Stimulated activated CD8-positive, alpha-beta memory T cell treated with anti-CD3 and anti-CD28 coated beads, Interleukin-15, amount 100 ng/mL, for 1 hour (primary cell): ENCODE data around the gene PRKCA.
"Not testable (repeated sequence)": the region's sequence is repeated elsewhere in the genome, so short reads cannot be mapped to it uniquely, and the experiment has no call there.

Experiments used
- DNase-seq: peaks from one replicate; pipeline ENCODE4 v3.0.0-alpha.2; 2020; ENCODE audit warnings: low read depth

PRKCA gene

GRCh38 chr17:66684731-66685130, 382.3 kb downstream of the PRKCA start:
- no peak for DNase-seq

- no peak for DNase-seq
These were observed 384.2 kb downstream of the PRKCA start for GRCh38 chr17:66686601-66687000.

GRCh38 chr17:66687570-66688284, 385.3 kb downstream of the PRKCA start:
- DNase-seq, result no peak

GRCh38 chr17:66689221-66689620, 386.8 kb downstream of the PRKCA start:
- DNase-seq, result no peak

- DNase-seq, result no peak
These were observed 387.8 kb downstream of the PRKCA start for GRCh38 chr17:66690166-66690565.

GRCh38 chr17:66691644-66692420, 389.4 kb downstream of the PRKCA start:
- no peak for DNase-seq

- no peak for DNase-seq
These were observed 389.9 kb downstream of the PRKCA start for GRCh38 chr17:66692421-66692690.

GRCh38 chr17:66695098-66695497, 392.7 kb downstream of the PRKCA start:
- no peak for DNase-seq

- no peak for DNase-seq
These were observed 395.9 kb downstream of the PRKCA start for GRCh38 chr17:66698270-66698669.

- no peak for DNase-seq
These were observed 399.0 kb downstream of the PRKCA start for GRCh38 chr17:66701462-66701861.

- DNase-seq, result no peak
These were observed 399.9 kb downstream of the PRKCA start for GRCh38 chr17:66702106-66702936.

- no peak for DNase-seq
These were observed 402.6 kb downstream of the PRKCA start for GRCh38 chr17:66704858-66705520.

GRCh38 chr17:66706851-66707450, 404.5 kb downstream of the PRKCA start:
- no peak for DNase-seq

- no peak for DNase-seq
These were observed 409.0 kb downstream of the PRKCA start for GRCh38 chr17:66711401-66711800.

GRCh38 chr17:66711881-66712321, 409.5 kb downstream of the PRKCA start:
- no peak for DNase-seq

- no peak for DNase-seq
These were observed 410.0 kb downstream of the PRKCA start for GRCh38 chr17:66712453-66712852.

- DNase-seq, result not testable (repeated sequence)
These were observed 410.7 kb downstream of the PRKCA start for GRCh38 chr17:66713021-66713532.

GRCh38 chr17:66713533-66714042, 411.2 kb downstream of the PRKCA start:
- DNase-seq, result no peak

- no peak for DNase-seq
These were observed 411.9 kb downstream of the PRKCA start for GRCh38 chr17:66714046-66715023.

GRCh38 chr17:66715076-66715675, 412.8 kb downstream of the PRKCA start:
- DNase-seq, result no peak
